WTC11 (cell line): Measurements from ENCODE around the gene CFHR1. TPM values are rescaled to one million over a fixed set of nuclear protein-coding genes. Genes with fewer than 3 reads are reported as not detected.
A peak's percentile ranks its signal among the peaks of the same experiment; 100 is the strongest.
"Not testable (repeated sequence)": the region's sequence is repeated elsewhere in the genome, so short reads cannot be mapped to it uniquely, and the experiment has no call there.

Source experiments
- ATAC-seq: fragments of 200-7000 bp; cut with Tn5 transposase; 2 replicates; pipeline ENCODE4 v1.10.0; 2021; ENCODE audit warnings: mild to moderate bottlenecking, moderate library complexity
- CTCF ChIA-PET: fragments of 300-600 bp; sonication (Branson Sonifier 250); formaldehyde crosslinking; loops from one replicate; lab custom pipeline; 2021; ENCODE audit warnings: antibody characterized with exemption; lab: Charles Lee
- POLR2A ChIA-PET: fragments of 350-600 bp; sonication (Branson Sonifier 250); formaldehyde crosslinking; loops from one replicate; lab custom pipeline; 2021; ENCODE audit warnings: antibody characterized with exemption; lab: Charles Lee
- DNase-seq: peaks from one replicate; pipeline ENCODE4 v3.0.0; 2021; ENCODE audit warnings: low spot score
- H3K27ac Mint-ChIP-seq: 2 replicates; pipeline ENCODE4 v1.8.0; 2021; ENCODE audit warnings: mixed read lengths
- H3K27me3 Mint-ChIP-seq: 2 replicates; pipeline ENCODE4 v1.8.0; 2021; ENCODE audit warnings: low read depth, mild to moderate bottlenecking, moderate library complexity, mixed read lengths
- H3K36me3 Mint-ChIP-seq: 2 replicates; pipeline ENCODE4 v1.8.0; 2021; ENCODE audit warnings: mixed read lengths
- H3K4me1 Mint-ChIP-seq: 2 replicates; pipeline ENCODE4 v1.8.0; 2022; ENCODE audit warnings: mixed read lengths
- H3K4me3 Mint-ChIP-seq: 2 replicates; pipeline ENCODE4 v1.8.0; 2021; ENCODE audit warnings: mild to moderate bottlenecking, moderate library complexity, mixed read lengths
- H3K9me3 Mint-ChIP-seq: 2 replicates; pipeline ENCODE4 v1.8.0; 2021; ENCODE audit warnings: mixed read lengths
- AR ChIP-seq: fragments of 250-450 bp; sonication (Bioruptor Pico); IDR thresholded peaks from 2 replicates; pipeline ENCODE4 v1.9.0; 2021; ENCODE audit warnings: mild to moderate bottlenecking
- ATF3 ChIP-seq: sonication (generic); formaldehyde crosslinking; conservative IDR thresholded peaks from 2 replicates; pipeline ENCODE4 v1.8.1; 2022; ENCODE audit warnings: mild to moderate bottlenecking, missing genetic modification reagents
- ATF6 ChIP-seq: sonication (generic); formaldehyde crosslinking; IDR thresholded peaks from 2 replicates; pipeline ENCODE4 v1.8.1; 2023; ENCODE audit warnings: mild to moderate bottlenecking, missing genetic modification reagents
- CREB1 ChIP-seq: sonication (generic); formaldehyde crosslinking; IDR thresholded peaks from 2 replicates; pipeline ENCODE4 v1.8.0; 2023; ENCODE audit warnings: mild to moderate bottlenecking, missing genetic modification reagents
- E2F5 ChIP-seq: sonication (generic); formaldehyde crosslinking; IDR thresholded peaks from 2 replicates; pipeline ENCODE4 v1.8.1; 2022; ENCODE audit warnings: mild to moderate bottlenecking, moderate library complexity, missing genetic modification reagents
- JUN ChIP-seq: sonication (generic); formaldehyde crosslinking; IDR thresholded peaks from 2 replicates; pipeline ENCODE4 v1.8.0; 2023; ENCODE audit warnings: mild to moderate bottlenecking, missing genetic modification reagents
- PREB ChIP-seq: sonication (generic); formaldehyde crosslinking; IDR thresholded peaks from 2 replicates; pipeline ENCODE4 v1.8.1; 2022; ENCODE audit warnings: mild to moderate bottlenecking, missing genetic modification reagents, moderate library complexity, borderline replicate concordance
- PRRX2 ChIP-seq: fragments of 250-450 bp; sonication (Bioruptor Pico); IDR thresholded peaks from 2 replicates; pipeline ENCODE4 v1.8.0; 2021; ENCODE audit warnings: mild to moderate bottlenecking
- SP1 ChIP-seq: sonication (generic); formaldehyde crosslinking; conservative IDR thresholded peaks from 2 replicates; pipeline ENCODE4 v1.8.1; 2022; ENCODE audit warnings: missing genetic modification reagents
- STAT6 ChIP-seq: sonication (generic); formaldehyde crosslinking; conservative IDR thresholded peaks from 2 replicates; pipeline ENCODE4 v1.8.1; 2023; ENCODE audit warnings: mild to moderate bottlenecking, low read depth, missing genetic modification reagents, moderate library complexity
- ZBTB43 ChIP-seq: sonication (generic); formaldehyde crosslinking; IDR thresholded peaks from 2 replicates; pipeline ENCODE4 v1.8.1; 2023; ENCODE audit warnings: mild to moderate bottlenecking, missing genetic modification reagents
- ZNF232 ChIP-seq: sonication (generic); formaldehyde crosslinking; IDR thresholded peaks from 2 replicates; pipeline ENCODE4 v1.8.0; 2022; ENCODE audit warnings: mild to moderate bottlenecking, missing genetic modification reagents
- ZNF263 ChIP-seq: sonication (generic); formaldehyde crosslinking; IDR thresholded peaks from 2 replicates; pipeline ENCODE4 v1.8.1; 2022; ENCODE audit warnings: low read depth, mild to moderate bottlenecking, moderate library complexity, missing genetic modification reagents
- ZNF281 ChIP-seq: sonication (generic); formaldehyde crosslinking; IDR thresholded peaks from 2 replicates; pipeline ENCODE4 v1.8.0; 2023; ENCODE audit warnings: mild to moderate bottlenecking, missing genetic modification reagents
- ZNF423 ChIP-seq: fragments of 250-450 bp; sonication (Bioruptor Pico); IDR thresholded peaks from 2 replicates; pipeline ENCODE4 v2.1.2; 2022; ENCODE audit warnings: mild to moderate bottlenecking, moderate library complexity
- ZSCAN18 ChIP-seq: fragments of 250-450 bp; sonication (Bioruptor Pico); IDR thresholded peaks from 2 replicates; pipeline ENCODE4 v2.1.2; 2022; ENCODE audit warnings: mild to moderate bottlenecking, moderate library complexity
- total RNA-seq: library from RNA; stranded (reverse); gene quantifications from 3 replicates; pipeline ENCODE4 v1.2.3, GENCODE V29; 2021

The CFHR1 gene
- total RNA-seq, 1 experiment from 2014 or later: 0.20 TPM

GRCh38 chr1:196849613-196850492, 30.3 kb downstream of the CFHR1 start:
- H3K4me1 Mint-ChIP-seq, H3K9me3 Mint-ChIP-seq, POLR2A ChIA-PET, ATAC-seq, DNase-seq, H3K36me3 Mint-ChIP-seq, H3K4me3 Mint-ChIP-seq, H3K27me3 Mint-ChIP-seq, CTCF ChIA-PET, H3K27ac Mint-ChIP-seq: not testable (repeated sequence)

- Mint-ChIP-seq H3K27me3 (no peaks in the 10 kb centered on the region), H3K4me3 (no peak overlapping the region), H3K4me1 (no peaks in the 10 kb centered on the region), H3K36me3 (no peaks in the 10 kb centered on the region), H3K27ac (peak overlapping the region; percentile 76; the same call in 1 of the 2 replicates), H3K9me3 (no peaks in the 10 kb centered on the region)
- ChIA-PET CTCF (no interaction called here), POLR2A (no interaction called here)
- DNase-seq: no peak
- ATAC-seq: peak; percentile 75
- TF ChIP-seq ZNF281 (CRISPR knock-in tag) (no peak), ZSCAN18 (CRISPR knock-in tag) (no peak), AR (no peak), ZNF423 (CRISPR knock-in tag) (no peak), SP1 (CRISPR knock-in tag) (no peak), JUN (CRISPR knock-in tag) (no peak), ZNF232 (CRISPR knock-in tag) (no peak), PREB (CRISPR knock-in tag) (no peak), ZNF263 (CRISPR knock-in tag) (no peak), CREB1 (CRISPR knock-in tag) (no peak), ATF3 (CRISPR knock-in tag) (no peak), PRRX2 (CRISPR knock-in tag) (no peak), ZBTB43 (no peak), E2F5 (no peak), ATF6 (CRISPR knock-in tag) (no peak), STAT6 (no peak)
Observed at GRCh38 chr1:196856053-196856452, 36.5 kb downstream of the CFHR1 start.
